Effector memory CD8-positive, alpha-beta T cell (primary cell): ENCODE measurements around the gene HSCB.
"Not testable (repeated sequence)": the region's sequence is repeated elsewhere in the genome, so short reads cannot be mapped to it uniquely, and the experiment has no call there.

Experiments used
- ATAC-seq: fragments of 150-1000 bp; cut with Tn5 transposase; replicated peaks from 2 replicates; pipeline ENCODE4 v1.10.0; 2021; ENCODE audit warnings: mild to moderate bottlenecking, moderate library complexity
- DNase-seq, 3 experiments: peaks; one replicate each; pipeline ENCODE4 v3.0.0; 2021
- H3K27ac Mint-ChIP-seq, 2 donors: one replicate each; pipeline ENCODE4 v1.8.0; 2022; ENCODE audit warnings: mild to moderate bottlenecking in 2 of 2, mixed read lengths in 2 of 2, moderate library complexity in 2 of 2
- H3K27me3 Mint-ChIP-seq, 2 donors: one replicate each; pipeline ENCODE4 v1.8.0; 2022; ENCODE audit warnings: mixed read lengths in 2 of 2
- H3K36me3 Mint-ChIP-seq: one replicate; pipeline ENCODE4 v1.8.0; 2022; ENCODE audit warnings: mild to moderate bottlenecking, moderate library complexity, mixed read lengths; ENCODE audit not compliant: insufficient read depth
- H3K4me1 Mint-ChIP-seq, 2 donors: one replicate each; pipeline ENCODE4 v1.8.0; 2022; ENCODE audit warnings: low read depth in 2 of 2, mixed read lengths in 2 of 2
- H3K4me3 Mint-ChIP-seq, 2 donors: one replicate each; pipeline ENCODE4 v1.8.0; 2022; ENCODE audit warnings: mild to moderate bottlenecking in 2 of 2, mixed read lengths in 2 of 2, moderate library complexity in 2 of 2
- H3K9me3 Mint-ChIP-seq, 2 donors: one replicate each; pipeline ENCODE4 v1.8.0; 2022; ENCODE audit warnings: mixed read lengths in 2 of 2

Gene HSCB

GRCh38 chr22:28800308-28801041 lies 58.6 kb downstream of the HSCB start, which contains the start of gene XBP1:
Gene XBP1, minus strand, starts transcription at chr22:28800569.
- peak within 1 kb of the TSS; percentile 92 to 98 for H3K27ac Mint-ChIP-seq
- peaks cover 76% of the 10 kb centered on the region for H3K36me3 Mint-ChIP-seq
- peak within 1 kb of the TSS; percentile 85 to 88 for H3K4me3 Mint-ChIP-seq
- H3K9me3 Mint-ChIP-seq = no peaks in the 10 kb centered on the region
- H3K27me3 Mint-ChIP-seq = no peaks in the 10 kb centered on the region
- peaks cover 36 to 46% of the 10 kb centered on the region in 2 donors for H3K4me1 Mint-ChIP-seq
- DNase-seq = peak; percentile 87 to 92 (median 88)
- ATAC-seq = peak; percentile 94

- ATAC-seq = no peak
- no peaks in the 10 kb centered on the region for H3K9me3 Mint-ChIP-seq
- H3K27me3 Mint-ChIP-seq = no peaks in the 10 kb centered on the region
- no peak for DNase-seq
- peak overlapping the region; percentile 85 to 88 for H3K4me3 Mint-ChIP-seq
- peaks cover 24 to 33% of the 10 kb centered on the region in 2 donors for H3K4me1 Mint-ChIP-seq
- H3K36me3 Mint-ChIP-seq = peaks cover 61% of the 10 kb centered on the region
- H3K27ac Mint-ChIP-seq = peak overlapping the region; percentile 92 to 98
These were observed 60.2 kb downstream of the HSCB start for GRCh38 chr22:28801845-28802594.

- H3K4me1 Mint-ChIP-seq = peaks cover 24 to 29% of the 10 kb centered on the region in 2 donors
- peaks cover 58% of the 10 kb centered on the region for H3K36me3 Mint-ChIP-seq
- no peaks in the 10 kb centered on the region for H3K9me3 Mint-ChIP-seq
- DNase-seq = no peak
- ATAC-seq = no peak
- H3K4me3 Mint-ChIP-seq = peak overlapping the region; percentile 85 to 88
- H3K27ac Mint-ChIP-seq = peak overlapping the region; percentile 92 to 98
- no peaks in the 10 kb centered on the region for H3K27me3 Mint-ChIP-seq
These were observed 60.8 kb downstream of the HSCB start for GRCh38 chr22:28802595-28803123.

GRCh38 chr22:28805426-28805825 lies 63.6 kb downstream of the HSCB start:
- H3K27ac Mint-ChIP-seq, H3K27me3 Mint-ChIP-seq, ATAC-seq, H3K9me3 Mint-ChIP-seq, H3K4me3 Mint-ChIP-seq, DNase-seq: not testable (repeated sequence)
- Mint-ChIP-seq H3K4me1 (peaks cover 28 to 31% of the 10 kb centered on the region in 2 donors), H3K36me3 (peaks cover 36% of the 10 kb centered on the region)
